GM19240 (cell line): Measurements from ENCODE around the gene LIME1.
"Not testable (repeated sequence)": the region's sequence is repeated elsewhere in the genome, so short reads cannot be mapped to it uniquely, and the experiment has no call there.

Experiments used
- DNase-seq: peaks from one replicate; pipeline ENCODE4 v3.0.0; 2011; ENCODE audit warnings: low spot score; ENCODE audit not compliant: insufficient read length

Gene LIME1

DNA sequence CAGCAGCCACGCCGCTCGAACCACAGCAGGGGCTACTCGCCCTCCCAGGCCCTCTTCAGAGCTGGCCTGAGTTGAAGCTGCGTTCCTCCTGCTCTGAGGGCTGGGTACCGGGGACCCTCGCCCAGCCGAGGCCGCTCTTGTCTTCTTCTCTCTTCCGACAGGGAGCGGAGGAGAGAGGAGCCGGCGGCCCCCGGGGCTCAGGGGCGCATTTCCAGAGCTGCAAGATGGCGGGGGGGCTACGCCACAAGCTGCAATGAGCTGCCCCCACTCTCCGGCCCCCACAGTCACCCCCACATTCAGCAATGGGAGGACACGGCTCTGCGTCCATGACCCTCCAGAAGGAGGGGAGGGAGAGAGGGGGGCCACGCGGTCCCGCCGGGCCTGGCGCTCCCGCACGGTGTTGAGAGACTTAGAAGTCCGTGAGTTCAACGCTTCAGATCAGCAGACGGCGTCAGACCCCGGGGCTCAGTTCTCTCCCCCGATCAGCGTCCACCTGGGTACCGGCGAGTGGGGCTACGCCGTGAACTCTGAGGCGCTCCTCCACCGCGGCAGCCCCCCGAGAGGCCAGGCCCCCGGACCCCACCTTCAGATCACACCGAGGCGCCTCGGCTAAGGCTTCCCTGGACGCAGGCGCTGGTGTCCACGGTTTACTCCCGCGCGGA is 34.7 kb downstream of the LIME1 start:
- no peak for DNase-seq

- DNase-seq, result no peak
Measured at GRCh38 chr20:63772781-63773518, 36.5 kb downstream of the LIME1 start.

- DNase-seq, result no peak
Measured at GRCh38 chr20:63773571-63774241, 37.2 kb downstream of the LIME1 start.

- no peak for DNase-seq
Measured at GRCh38 chr20:63774306-63774705, 37.8 kb downstream of the LIME1 start.

- no peak for DNase-seq
Measured at GRCh38 chr20:63775096-63775978, 38.9 kb downstream of the LIME1 start.

DNA sequence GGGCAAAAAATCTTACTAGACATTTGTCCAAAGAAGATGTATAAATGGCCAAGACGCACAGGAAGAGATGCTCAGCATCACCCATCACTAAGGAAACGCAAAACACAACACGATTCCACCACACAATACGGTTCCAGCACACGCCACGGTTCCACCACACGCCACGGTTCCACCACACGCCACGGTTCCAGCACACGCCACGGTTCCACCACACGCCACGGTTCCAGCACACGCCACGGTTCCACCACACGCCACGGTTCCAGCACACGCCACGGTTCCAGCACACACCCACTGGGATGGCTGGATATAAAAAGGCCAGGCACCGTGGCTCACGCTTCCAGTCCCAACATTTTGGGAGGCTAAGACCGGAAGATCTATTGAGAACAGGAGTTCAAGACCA is 40.4 kb downstream of the LIME1 start:
- not testable (repeated sequence) for DNase-seq

DNA sequence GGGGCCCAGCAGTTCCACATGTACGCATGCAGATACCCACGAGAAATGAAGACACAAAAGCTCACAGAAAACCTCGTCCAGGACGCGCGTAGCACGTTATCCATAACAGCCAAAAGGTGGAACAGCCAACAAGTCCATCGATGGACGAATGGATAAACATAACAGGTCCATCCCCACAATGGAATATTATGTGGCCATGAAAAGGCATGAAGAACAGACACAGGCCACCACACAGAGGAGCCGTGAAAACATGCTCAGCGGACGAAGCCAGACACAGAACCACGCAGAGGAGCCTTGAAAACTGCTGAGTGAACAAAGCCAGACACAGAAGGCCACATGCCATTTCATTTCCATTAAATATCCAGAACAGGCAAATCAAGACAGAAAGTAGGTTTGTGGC is 41.1 kb downstream of the LIME1 start:
- DNase-seq, result no peak

DNA sequence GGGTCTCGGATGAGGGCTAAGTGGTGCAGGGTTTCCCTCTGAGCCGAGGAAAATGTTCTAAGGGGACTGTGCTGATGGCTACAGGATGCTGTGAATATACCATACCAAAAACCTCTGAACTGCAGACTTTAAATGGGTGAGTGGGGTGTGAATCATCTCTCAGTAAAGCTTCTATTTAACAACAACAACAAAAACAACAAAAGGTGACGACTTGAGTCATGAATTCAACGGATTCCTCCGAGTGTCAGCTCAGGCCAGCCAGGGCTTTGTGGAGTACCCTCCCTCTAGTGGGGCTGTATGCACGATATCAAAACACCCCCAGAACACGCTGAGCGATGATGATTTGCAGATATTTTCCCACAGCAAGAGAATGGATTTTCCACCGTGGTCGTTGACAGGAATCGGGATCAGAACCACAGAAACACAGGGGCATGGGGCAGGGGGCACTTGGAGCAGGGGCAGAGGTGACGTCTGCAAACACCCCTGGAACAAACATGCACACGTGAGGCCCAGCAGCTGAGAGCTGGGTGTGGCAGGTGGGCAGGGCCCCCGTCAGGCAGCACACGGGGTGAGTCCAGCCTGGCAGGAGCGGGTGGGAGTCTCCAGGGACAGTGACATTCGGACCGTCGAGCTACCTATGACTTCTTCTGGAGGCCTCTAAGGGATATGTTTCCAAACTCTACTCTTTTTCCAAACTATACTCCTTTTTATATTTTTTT is 41.7 kb downstream of the LIME1 start:
- DNase-seq, result no peak

GRCh38 chr20:63778857-63779256 is 42.4 kb downstream of the LIME1 start:
- DNase-seq, result no peak

GRCh38 chr20:63781181-63781580 is 44.7 kb downstream of the LIME1 start:
- DNase-seq, result no peak

DNA sequence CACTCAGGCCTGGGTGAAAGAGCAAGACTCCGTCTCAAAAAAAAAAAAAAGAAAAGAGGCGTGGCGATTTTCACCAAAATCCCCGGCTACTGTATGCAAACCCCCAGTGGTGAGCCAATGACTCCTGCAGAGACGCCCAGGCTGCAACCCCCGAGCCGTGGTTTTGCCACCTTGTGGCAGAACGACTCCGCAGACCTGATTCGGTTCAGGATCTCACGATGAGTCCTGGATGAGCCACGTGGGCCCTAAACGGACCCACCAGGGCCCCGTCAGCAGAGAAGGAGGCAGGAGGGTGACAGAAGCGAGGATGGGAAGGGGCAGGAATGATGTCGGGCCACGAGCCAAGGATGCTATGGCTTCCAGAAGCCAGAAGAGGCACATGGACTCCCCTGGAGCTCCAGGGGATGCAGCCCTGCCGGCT is 45.6 kb downstream of the LIME1 start:
- DNase-seq, result no peak

- no peak for DNase-seq
Measured at GRCh38 chr20:63782521-63782971, 46.1 kb downstream of the LIME1 start.

GRCh38 chr20:63783970-63784369 is 47.5 kb downstream of the LIME1 start:
- DNase-seq, result no peak

- no peak for DNase-seq
Measured at GRCh38 chr20:63785691-63786131, 49.2 kb downstream of the LIME1 start.

DNA sequence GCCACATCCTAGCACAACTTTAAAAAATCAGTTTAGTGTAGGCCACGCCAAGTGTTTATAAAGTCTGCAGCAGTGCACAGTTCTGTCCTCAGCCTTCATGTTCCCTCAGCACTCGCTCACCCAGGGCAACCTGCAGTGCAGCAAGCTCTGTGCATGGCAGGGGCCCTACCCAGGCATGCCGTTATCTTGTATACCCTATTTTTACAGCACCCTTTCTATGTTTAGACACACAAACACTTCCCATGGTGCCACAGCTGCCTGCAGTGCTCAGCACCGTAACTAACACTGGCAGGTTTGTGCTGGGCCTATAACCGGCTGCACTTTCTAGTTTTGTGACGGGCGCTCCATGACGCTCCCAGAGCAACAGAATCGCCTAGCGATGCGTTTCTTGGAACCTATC is 50.8 kb downstream of the LIME1 start:
- no peak for DNase-seq

DNA sequence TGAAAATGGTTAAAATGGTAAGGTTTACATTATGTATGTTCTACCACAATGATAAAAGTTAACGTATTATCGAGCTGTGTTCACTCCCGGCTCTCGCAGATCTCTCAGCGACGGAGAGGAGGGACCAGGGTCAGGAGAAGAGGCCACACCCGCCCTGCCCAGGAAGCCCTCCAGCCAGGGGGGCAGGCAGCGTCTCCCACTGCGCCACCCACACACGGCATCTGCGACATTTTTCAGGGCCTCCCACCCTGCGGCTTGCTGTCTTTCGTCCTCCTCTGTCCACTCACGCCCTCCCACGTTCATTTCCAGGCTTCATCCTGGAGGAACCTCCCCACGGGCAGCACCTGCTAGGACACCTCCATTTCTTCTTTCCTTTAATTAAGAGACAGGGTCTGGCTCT is 51.3 kb downstream of the LIME1 start:
- no peak for DNase-seq
